Panc1 (cell line): ENCODE measurements around the gene UBTD1.
"Not testable (repeated sequence)": the region's sequence is repeated elsewhere in the genome, so short reads cannot be mapped to it uniquely, and the experiment has no call there.

ENCODE experiments used
- CTCF ChIP-seq: fragments of 450-650 bp; IDR thresholded peaks from 2 replicates; pipeline ENCODE4 v1.5.1; 2017; ENCODE audit warnings: mild to moderate bottlenecking
- POLR2AphosphoS5 ChIP-seq: IDR thresholded peaks from 2 replicates; pipeline ENCODE4 v1.6.1; 2012; ENCODE audit warnings: mild to moderate bottlenecking, low read depth, low read length, moderate library complexity
- REST ChIP-seq, 2 experiments: IDR thresholded peaks; 2 replicates each; pipeline ENCODE4 v1.6.1; 2011 to 2012; ENCODE audit warnings: low read depth in 2 of 2, control low read depth in 1 of 2, low read length in 1 of 2, mild to moderate bottlenecking in 1 of 2, moderate library complexity in 1 of 2; ENCODE audit not compliant: insufficient read depth in 1 of 2
- SIN3A ChIP-seq: IDR thresholded peaks from 2 replicates; pipeline ENCODE4 v1.6.1; 2012; ENCODE audit warnings: low read depth, mild to moderate bottlenecking, low read length, moderate library complexity, borderline replicate concordance; ENCODE audit not compliant: insufficient read depth
- TCF7L2 ChIP-seq: IDR thresholded peaks from 2 replicates; pipeline ENCODE4 v1.6.1; 2011; ENCODE audit warnings: mild to moderate bottlenecking, low read depth, low read length, inconsistent platforms

GRCh38 chr10:97468781-97469180, 29.9 kb upstream of the UBTD1 start:
- TF ChIP-seq SIN3A; CTCF; POLR2AphosphoS5; REST (IDR thresholded peaks at IDR 0.05; ENCODE audit: insufficient read depth in 1 of 2, low read depth in 2 of 2, low read length in 1 of 2); TCF7L2: not testable (repeated sequence)
